Measurements from ENCODE around the gene TRPM3.

The TRPM3 gene

GRCh38 chr9:70610287-70610644, 511.2 kb downstream of the TRPM3 start:
- DNase-seq (ENCODE audit: low read depth) = no peak
- no peak for TF ChIP-seq CTCF (conservative IDR thresholded peaks at IDR 0.05; ENCODE audit: low read depth, low read length)
- H3K4me3 ChIP-seq (ENCODE audit: low read depth, low read length) = no peak overlapping the region

GRCh38 chr9:70609542-70610286, 511.7 kb downstream of the TRPM3 start:
- DNase-seq (ENCODE audit: low read depth) = peak; percentile 94
- no peak overlapping the region for H3K4me3 ChIP-seq (ENCODE audit: low read depth, low read length)
- TF ChIP-seq CTCF (conservative IDR thresholded peaks at IDR 0.05; ENCODE audit: low read depth, low read length) = no peak

GRCh38 chr9:70609011-70609410, 512.4 kb downstream of the TRPM3 start:
- no peak for DNase-seq (ENCODE audit: low read depth)
- no peak overlapping the region for H3K4me3 ChIP-seq (ENCODE audit: low read depth, low read length)
- TF ChIP-seq CTCF (conservative IDR thresholded peaks at IDR 0.05; ENCODE audit: low read depth, low read length) = no peak

GRCh38 chr9:70607926-70608325, 513.5 kb downstream of the TRPM3 start:
- no peak overlapping the region for H3K4me3 ChIP-seq (ENCODE audit: low read depth, low read length)
- DNase-seq (ENCODE audit: low read depth) = no peak
- TF ChIP-seq CTCF (conservative IDR thresholded peaks at IDR 0.05; ENCODE audit: low read depth, low read length) = no peak

GRCh38 chr9:70607329-70607728, 514.1 kb downstream of the TRPM3 start:
- DNase-seq (ENCODE audit: low read depth) = no peak
- H3K4me3 ChIP-seq (ENCODE audit: low read depth, low read length) = no peak overlapping the region
- no peak for TF ChIP-seq CTCF (conservative IDR thresholded peaks at IDR 0.05; ENCODE audit: low read depth, low read length)

- TF ChIP-seq CTCF (conservative IDR thresholded peaks at IDR 0.05; ENCODE audit: low read depth, low read length) = no peak
- DNase-seq (ENCODE audit: low read depth) = no peak
- H3K4me3 ChIP-seq (ENCODE audit: low read depth, low read length) = no peak overlapping the region
These were observed 518.4 kb downstream of the TRPM3 start for GRCh38 chr9:70603020-70603411.

GRCh38 chr9:70602321-70603019, 519.0 kb downstream of the TRPM3 start:
- peak; percentile 95 for DNase-seq (ENCODE audit: low read depth)
- H3K4me3 ChIP-seq (ENCODE audit: low read depth, low read length) = no peak overlapping the region
- TF ChIP-seq CTCF (conservative IDR thresholded peaks at IDR 0.05; ENCODE audit: low read depth, low read length) = peak; percentile 83
